Measurements from ENCODE around the gene PROC. TPM values are rescaled to one million over a fixed set of nuclear protein-coding genes. Genes with fewer than 3 reads are reported as not detected.

Gene PROC
- total RNA-seq, 1 experiment from 2014 or later: 0.59 TPM

DNA sequence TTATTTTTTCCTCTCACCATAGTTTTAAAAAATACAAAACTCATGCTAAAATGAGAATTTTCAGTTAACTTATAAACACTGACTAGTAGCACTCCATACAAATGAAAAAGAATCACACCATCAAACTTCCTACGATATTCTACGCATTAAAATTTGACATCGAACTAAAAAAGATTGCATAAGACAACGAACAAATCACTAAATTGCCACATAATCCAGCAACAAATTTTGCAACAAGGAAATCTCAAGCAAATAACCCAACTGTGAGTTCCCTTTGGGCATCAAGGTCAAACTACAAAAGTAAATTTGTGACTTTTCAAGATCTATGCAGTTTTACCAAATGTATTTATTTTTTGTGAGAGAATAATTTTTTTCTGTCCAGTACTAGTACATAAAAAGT, 32.0 kb upstream of the PROC start:
- DNase-seq: no peak
- Mint-ChIP-seq H3K36me3 (ENCODE audit: insufficient read depth, unreplicated experiment) (peaks cover 25% of the 10 kb centered on the region), H3K4me1 (ENCODE audit: low read depth, unreplicated experiment) (peaks cover 28% of the 10 kb centered on the region), H3K9me3 (ENCODE audit: low read depth, unreplicated experiment) (no peaks in the 10 kb centered on the region), H3K27ac (ENCODE audit: unreplicated experiment) (no peak overlapping the region), H3K27me3 (ENCODE audit: unreplicated experiment) (no peaks in the 10 kb centered on the region), H3K4me3 (ENCODE audit: low read depth, unreplicated experiment) (peak overlapping the region; percentile 88)
- intact Hi-C loops (cut with micrococcal nuclease; ENCODE audit: unreplicated experiment): no loop called here
- TF ChIP-seq, protein P1, sequence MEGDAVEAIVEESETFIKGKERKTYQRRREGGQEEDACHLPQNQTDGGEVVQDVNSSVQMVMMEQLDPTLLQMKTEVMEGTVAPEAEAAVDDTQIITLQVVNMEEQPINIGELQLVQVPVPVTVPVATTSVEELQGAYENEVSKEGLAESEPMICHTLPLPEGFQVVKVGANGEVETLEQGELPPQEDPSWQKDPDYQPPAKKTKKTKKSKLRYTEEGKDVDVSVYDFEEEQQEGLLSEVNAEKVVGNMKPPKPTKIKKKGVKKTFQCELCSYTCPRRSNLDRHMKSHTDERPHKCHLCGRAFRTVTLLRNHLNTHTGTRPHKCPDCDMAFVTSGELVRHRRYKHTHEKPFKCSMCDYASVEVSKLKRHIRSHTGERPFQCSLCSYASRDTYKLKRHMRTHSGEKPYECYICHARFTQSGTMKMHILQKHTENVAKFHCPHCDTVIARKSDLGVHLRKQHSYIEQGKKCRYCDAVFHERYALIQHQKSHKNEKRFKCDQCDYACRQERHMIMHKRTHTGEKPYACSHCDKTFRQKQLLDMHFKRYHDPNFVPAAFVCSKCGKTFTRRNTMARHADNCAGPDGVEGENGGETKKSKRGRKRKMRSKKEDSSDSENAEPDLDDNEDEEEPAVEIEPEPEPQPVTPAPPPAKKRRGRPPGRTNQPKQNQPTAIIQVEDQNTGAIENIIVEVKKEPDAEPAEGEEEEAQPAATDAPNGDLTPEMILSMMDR (IDR thresholded peaks at IDR 0.05; ENCODE audit: unreplicated experiment): no peak
- BruUV-seq (replicated peaks): no TSS peak
- CTCF ChIA-PET: interaction anchor here (0.6 to 1.3 kb wide), 2 partner anchors 12 to 20 kb away, joined by 3 to 7 read pairs; no protein-coding TSS in a partner anchor

DNA sequence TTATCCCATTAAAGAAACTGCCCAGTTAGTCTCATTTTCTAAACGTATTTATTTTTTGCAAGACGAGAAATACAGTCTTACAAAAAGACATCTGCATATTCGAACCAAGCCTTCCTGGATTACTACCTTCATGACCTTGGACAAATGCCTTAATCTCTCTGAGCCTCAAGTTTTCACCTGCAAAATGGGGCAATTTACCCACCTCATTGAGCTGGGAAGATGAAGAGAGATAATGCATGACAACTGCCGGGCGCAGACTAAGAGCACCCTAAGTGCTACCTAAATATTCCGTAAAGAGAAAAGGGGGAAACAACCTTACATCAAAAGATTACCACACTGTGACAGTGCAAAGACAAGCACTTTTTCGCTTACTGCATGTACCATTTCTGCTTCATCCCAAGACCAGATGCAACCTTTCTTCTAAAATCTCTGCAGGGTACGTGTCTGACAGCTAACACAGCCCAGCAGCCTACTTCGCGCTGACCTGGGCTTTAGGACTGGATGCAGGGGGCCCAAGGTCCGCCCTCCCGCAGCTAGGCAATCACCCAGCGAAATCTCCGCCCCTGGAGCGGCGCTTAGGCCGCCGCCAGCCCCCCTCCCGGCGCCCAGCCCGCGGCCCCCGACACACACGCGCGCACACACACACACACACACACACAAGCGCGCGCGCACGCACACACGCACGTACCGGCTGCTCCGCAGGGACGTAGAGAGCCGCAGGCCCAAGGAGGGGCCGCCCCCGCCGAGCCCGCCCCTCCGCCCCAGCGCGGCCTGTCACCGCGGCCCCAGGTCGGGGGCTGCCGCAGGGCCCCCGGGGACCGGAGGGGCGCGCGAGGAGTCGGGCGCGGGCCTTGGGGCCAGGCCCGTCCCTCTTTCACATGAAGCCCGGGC, 31.2 kb upstream of the PROC start:
- intact Hi-C loops (cut with micrococcal nuclease; ENCODE audit: unreplicated experiment): no loop called here
- TF ChIP-seq, protein P1 (IDR thresholded peaks at IDR 0.05; ENCODE audit: unreplicated experiment): no peak
- H3K9me3 Mint-ChIP-seq (ENCODE audit: low read depth, unreplicated experiment): no peaks in the 10 kb centered on the region
- CTCF ChIA-PET: interaction anchor here (0.6 to 1.3 kb wide), 2 partner anchors 21 to 29 kb away, joined by 3 read pairs; no protein-coding TSS in a partner anchor
- DNase-seq: peak; percentile 81
- peak overlapping the region; percentile 81 for H3K27ac Mint-ChIP-seq (ENCODE audit: unreplicated experiment)
- peaks cover 25% of the 10 kb centered on the region for H3K36me3 Mint-ChIP-seq (ENCODE audit: insufficient read depth, unreplicated experiment)
- H3K4me1 Mint-ChIP-seq (ENCODE audit: low read depth, unreplicated experiment): peaks cover 28% of the 10 kb centered on the region
- BruUV-seq (replicated peaks): TSS peak; percentile 57
- H3K27me3 Mint-ChIP-seq (ENCODE audit: unreplicated experiment): no peaks in the 10 kb centered on the region
- H3K4me3 Mint-ChIP-seq (ENCODE audit: low read depth, unreplicated experiment): peak overlapping the region; percentile 88

DNA sequence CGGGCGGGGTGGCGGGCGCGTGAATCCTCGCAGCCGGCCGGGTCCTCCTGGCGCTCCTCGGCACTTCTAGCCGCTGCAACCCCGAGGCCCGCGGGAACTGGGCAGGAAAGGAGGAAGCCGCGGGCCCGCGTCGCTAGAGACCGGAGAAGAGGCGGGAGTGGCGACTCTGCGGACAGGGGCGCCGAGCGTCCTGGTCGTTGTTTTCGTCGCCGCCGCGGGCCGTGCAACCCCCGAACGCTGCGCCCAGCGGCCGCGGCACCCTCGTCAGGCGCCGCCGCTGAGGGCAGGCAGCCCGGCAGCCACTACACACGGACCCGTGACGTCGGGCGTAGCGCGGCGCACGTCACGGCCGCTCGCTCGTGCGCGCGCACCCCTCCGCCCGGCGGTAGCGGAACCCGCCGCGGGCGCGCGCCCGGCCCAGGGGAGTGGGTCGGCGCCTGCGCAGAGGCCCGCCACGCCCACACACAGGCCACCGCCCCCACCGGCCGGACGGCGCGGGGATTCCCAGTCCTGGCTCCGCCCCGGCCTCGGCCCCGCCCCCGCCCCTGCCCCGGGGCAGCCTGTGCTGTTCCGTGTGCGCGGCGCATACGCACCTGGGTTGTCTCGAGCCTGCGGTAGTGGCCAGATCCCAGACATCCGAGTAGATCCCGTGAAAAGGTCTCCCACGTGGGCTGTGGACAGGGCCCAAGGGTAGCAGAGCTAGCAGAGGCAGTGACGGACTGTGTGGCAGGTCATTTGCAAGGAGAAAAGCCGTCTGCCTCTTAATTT, 30.4 kb upstream of the PROC start, which contains the start of gene MAP3K2:
Gene MAP3K2 (minus strand): TSS at position 321 of the 768 bp plus-strand sequence. CDS start 44,846 bp downstream, outside the sequence.
- DNase-seq: peak; percentile 96
- Mint-ChIP-seq H3K27me3 (ENCODE audit: unreplicated experiment) (no peaks in the 10 kb centered on the region), H3K4me1 (ENCODE audit: low read depth, unreplicated experiment) (peaks cover 28% of the 10 kb centered on the region), H3K4me3 (ENCODE audit: low read depth, unreplicated experiment) (peak within 1 kb of the TSS; percentile 88), H3K9me3 (ENCODE audit: low read depth, unreplicated experiment) (no peaks in the 10 kb centered on the region), H3K27ac (ENCODE audit: unreplicated experiment) (peak within 1 kb of the TSS; percentile 81), H3K36me3 (ENCODE audit: insufficient read depth, unreplicated experiment) (peaks cover 25% of the 10 kb centered on the region)
- intact Hi-C loops (cut with micrococcal nuclease; ENCODE audit: unreplicated experiment): no loop called here
- no TSS peak for BruUV-seq (replicated peaks)
- TF ChIP-seq, protein P1 (IDR thresholded peaks at IDR 0.05; ENCODE audit: unreplicated experiment): no peak
- CTCF ChIA-PET: interaction anchor here (1.0 to 1.7 kb wide), 3 partner anchors 12 to 22 kb away, joined by 3 to 7 read pairs (median 3); no protein-coding TSS in a partner anchor

GRCh38 chr2:127388423-127389164, 29.6 kb upstream of the PROC start:
- Mint-ChIP-seq H3K4me3 (ENCODE audit: low read depth, unreplicated experiment) (peak overlapping the region; percentile 88), H3K36me3 (ENCODE audit: insufficient read depth, unreplicated experiment) (peaks cover 25% of the 10 kb centered on the region), H3K27me3 (ENCODE audit: unreplicated experiment) (no peaks in the 10 kb centered on the region), H3K9me3 (ENCODE audit: low read depth, unreplicated experiment) (peaks cover 2% of the 10 kb centered on the region), H3K27ac (ENCODE audit: unreplicated experiment) (peak overlapping the region; percentile 78), H3K4me1 (ENCODE audit: low read depth, unreplicated experiment) (peaks cover 28% of the 10 kb centered on the region)
- CTCF ChIA-PET: interaction anchor here (1.0 to 1.7 kb wide), 2 partner anchors 11 to 13 kb away, joined by 3 to 7 read pairs; no protein-coding TSS in a partner anchor
- TF ChIP-seq, protein P1 (IDR thresholded peaks at IDR 0.05; ENCODE audit: unreplicated experiment): no peak
- DNase-seq: no peak
- intact Hi-C loops (cut with micrococcal nuclease; ENCODE audit: unreplicated experiment): no loop called here
- TSS peak; percentile 53 for BruUV-seq (replicated peaks)

All from Calu3 (cell line).